Skeletal muscle cell (primary cell): Measurements from ENCODE around the gene CKLF.
A peak's percentile ranks its signal among the peaks of the same experiment; 100 is the strongest.
"Not testable (repeated sequence)": the region's sequence is repeated elsewhere in the genome, so short reads cannot be mapped to it uniquely, and the experiment has no call there.

Experiments
- DNase-seq: peaks from one replicate; pipeline ENCODE4 v3.0.0-alpha.2; 2010; ENCODE audit warnings: low read depth
- H3K4me3 ChIP-seq: 2 replicates; pipeline ENCODE4 v1.5.1; 2011; ENCODE audit warnings: low read depth, mild to moderate bottlenecking, control low read depth, low read length, moderate library complexity

CKLF gene, protein sequence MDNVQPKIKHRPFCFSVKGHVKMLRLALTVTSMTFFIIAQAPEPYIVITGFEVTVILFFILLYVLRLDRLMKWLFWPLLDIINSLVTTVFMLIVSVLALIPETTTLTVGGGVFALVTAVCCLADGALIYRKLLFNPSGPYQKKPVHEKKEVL

DNA sequence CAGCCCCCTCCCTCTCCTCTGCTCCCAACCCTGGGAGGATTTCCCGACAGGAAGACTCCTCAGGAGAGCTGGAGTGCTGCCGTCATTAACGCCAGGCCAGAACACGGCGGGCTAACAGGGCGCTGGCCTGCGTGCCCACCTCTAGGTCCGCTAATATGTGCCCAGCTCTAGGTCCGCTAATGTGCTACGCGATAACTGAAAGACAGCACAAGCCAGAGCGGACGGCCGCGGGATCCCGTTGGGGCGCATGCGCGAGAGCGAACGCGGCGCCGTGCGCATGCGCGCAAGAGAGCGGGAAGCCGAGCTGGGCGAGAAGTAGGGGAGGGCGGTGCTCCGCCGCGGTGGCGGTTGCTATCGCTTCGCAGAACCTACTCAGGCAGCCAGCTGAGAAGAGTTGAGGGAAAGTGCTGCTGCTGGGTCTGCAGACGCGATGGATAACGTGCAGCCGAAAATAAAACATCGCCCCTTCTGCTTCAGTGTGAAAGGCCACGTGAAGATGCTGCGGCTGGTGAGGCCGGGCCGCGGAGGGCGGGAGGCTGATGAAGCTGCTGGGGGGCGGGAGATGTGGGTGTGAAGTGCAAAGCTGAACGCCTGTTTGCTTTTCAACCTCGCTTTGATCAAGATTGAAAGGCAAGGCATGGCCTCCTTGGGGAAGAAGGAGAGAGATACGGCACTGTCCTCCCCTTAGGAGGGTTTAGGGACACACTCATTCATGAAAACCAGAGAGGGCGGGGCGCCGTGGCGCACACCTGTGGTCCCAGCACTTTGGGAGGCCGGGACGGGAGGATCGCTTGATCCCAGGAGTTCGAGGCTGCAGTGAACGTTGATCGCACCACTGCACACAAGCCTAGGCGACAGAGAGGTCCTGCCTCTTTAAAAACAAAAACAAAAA, at the start of gene CKLF:
Gene CKLF (plus strand): TSS at position 291 of the 892 bp plus-strand sequence. CDS start 140 bp downstream, at position 431.
- peak; percentile 48 for DNase-seq
- H3K4me3 ChIP-seq, result peak within 1 kb of the TSS; percentile 65

DNA sequence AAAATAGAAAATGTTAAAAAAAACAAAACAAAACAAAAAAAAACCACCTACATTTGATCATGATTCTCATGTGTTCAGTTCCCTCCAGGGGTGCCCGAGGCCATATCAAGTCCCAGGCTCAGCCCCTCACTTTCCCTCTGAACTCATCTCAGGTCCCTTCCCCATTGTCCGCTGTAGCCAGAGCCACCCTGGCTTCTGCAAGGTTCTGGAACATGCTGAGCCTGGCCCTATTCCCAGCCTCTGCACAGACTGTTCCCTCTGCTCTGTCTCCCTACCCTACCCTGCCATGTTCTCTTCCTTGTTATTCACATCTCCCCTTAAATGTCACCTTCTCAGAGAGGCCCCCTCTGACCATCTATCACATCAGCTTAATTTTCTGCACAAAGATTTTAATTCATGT, 49.3 kb upstream of the CKLF start:
- DNase-seq, result no peak
- no peak overlapping the region for H3K4me3 ChIP-seq

DNA sequence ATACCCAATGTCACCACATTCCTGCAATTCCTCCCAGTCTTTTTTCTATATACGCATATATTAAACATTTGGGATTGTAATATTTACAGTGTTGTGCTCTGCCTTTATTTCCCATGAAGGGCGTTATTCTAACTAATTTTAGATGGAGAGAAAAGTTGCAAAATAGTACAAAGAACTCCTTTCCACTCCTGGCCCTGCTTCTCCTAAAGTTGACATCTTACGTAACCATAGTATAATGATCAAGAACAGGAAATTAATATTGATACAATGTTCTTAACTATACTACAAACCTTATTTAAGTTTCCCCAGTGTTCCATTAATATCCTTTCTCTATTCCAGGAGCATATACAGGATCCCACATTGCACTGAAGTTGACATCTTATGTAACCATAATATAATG, 48.8 kb upstream of the CKLF start:
- H3K4me3 ChIP-seq, result no peak overlapping the region

DNA sequence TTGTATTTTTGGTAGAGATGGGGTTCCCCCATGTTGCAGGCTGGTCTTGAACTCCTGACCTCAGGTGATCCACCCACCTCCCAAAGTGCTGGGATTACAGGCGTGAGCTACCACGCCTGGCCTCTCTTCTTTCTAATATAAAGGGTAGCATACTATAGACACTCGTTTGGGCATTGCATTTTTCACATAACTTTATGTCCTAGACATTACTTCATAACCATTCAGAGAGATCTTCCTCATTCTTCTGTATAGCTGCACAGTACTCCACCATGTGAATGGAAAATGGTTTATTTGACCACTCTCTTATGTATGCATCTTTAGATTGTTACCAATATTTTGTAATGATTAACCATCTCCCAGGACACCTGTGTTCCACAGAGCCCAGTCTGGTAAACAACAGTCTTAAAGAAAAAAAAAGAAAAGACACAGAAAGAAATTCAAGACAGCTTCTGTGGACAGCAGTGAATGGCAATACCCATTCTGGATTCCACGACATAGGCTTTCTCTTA, 44.6 kb upstream of the CKLF start:
- H3K4me3 ChIP-seq, result no peak overlapping the region
- no peak for DNase-seq

More for the DNA sequence above, 48.8 kb upstream of the CKLF start:
- no peak for DNase-seq

DNA sequence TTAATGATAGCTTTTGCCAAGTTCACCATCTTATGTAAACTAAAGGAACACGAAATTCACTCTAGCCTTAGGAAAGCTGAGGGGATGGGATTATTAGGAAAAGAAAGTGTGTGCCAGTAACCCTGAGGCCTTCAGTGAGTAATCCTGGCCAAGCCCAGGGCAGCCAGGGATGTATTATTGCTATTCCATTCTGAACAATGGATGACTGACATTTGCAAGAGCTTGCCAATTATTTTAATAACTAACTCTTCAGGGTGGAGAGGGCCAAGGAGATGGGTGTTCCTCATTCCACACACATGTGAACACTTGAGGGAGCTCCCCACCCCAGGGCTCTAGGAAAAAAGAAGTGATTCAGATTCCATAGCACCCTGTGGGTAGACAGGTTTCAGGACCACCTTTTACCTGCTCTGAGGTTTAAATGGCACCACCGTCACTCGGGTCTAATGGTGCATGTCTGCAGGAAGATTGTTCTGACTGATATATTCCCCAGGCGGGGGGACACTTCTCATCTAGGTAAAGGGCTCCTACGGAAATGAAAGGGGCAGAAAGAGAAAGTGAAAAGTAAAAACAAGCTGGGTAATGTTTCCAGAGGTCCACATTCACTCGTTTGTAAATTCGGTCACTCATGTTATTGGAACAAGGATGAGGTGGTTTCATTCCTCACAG, 44.0 kb upstream of the CKLF start:
- DNase-seq, result no peak
- H3K4me3 ChIP-seq, result no peak overlapping the region

DNA sequence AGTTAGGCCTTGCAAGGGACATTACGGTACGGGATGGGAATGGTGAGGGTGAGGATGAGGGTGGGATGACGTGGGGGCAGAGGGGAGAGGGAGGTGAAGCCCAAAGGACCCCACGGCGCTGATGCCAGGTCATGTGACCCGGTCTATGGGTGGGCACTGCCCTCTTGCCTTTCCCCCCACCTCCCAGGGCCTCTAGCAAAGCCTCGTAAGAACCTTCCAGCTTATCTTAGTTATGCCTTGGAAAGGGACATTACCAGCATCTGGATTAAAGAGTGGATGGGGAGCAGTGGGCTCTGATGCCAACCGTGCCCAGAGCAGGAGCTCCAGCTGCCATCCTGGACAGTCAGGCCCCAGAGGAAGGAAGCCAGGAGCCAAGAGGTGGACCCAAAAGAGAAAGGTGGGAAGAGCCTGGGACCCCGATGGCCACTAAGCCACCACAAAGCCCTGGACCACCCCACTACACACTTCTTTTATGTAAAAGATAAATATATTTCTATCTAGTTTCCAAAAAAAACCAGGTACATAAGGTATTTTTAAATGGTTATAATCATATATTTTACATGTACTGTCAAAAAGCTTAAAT, 43.4 kb upstream of the CKLF start:
- no peak overlapping the region for H3K4me3 ChIP-seq
- DNase-seq, result no peak

DNA sequence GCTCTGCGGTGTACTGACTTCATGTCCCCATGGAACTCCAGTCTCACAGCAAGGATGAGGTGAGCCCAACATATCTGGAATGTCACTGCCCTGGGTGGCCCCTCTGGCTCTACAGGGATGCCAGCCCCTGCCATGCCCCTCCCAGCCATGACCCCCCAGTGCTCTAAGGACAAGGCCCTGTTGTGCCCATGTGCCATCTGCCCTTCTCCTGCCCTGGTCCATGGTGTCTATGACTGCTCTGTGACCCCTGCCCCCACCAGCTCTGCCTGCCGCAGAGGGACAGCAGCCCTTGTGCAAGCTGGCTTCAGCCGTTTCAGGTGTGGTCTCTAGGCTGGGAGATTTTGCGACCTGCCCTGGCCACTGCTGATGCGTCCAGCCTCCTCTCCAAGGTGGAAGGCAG, 42.8 kb upstream of the CKLF start:
- DNase-seq, result no peak
- H3K4me3 ChIP-seq, result no peak overlapping the region

DNA sequence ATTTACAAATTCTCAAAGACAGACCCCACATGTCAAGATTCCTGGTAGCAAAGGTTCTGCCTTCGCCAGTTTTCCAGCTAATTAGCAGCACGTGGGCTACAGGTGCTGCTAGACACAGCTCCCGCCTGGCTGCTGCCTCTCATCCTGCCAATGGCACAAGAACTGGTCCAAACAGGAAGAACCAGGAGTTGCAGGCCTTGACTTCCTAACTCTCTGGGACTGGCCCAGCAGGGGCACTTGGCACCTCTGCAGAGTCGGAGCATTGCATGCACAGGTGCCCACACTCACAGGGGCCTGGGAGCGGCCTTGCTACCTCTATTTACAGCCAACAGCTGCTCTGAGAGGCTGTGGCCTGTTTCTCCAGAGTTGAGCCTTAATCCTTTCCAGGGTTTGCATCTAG, 42.1 kb upstream of the CKLF start:
- no peak for DNase-seq
- no peak overlapping the region for H3K4me3 ChIP-seq

DNA sequence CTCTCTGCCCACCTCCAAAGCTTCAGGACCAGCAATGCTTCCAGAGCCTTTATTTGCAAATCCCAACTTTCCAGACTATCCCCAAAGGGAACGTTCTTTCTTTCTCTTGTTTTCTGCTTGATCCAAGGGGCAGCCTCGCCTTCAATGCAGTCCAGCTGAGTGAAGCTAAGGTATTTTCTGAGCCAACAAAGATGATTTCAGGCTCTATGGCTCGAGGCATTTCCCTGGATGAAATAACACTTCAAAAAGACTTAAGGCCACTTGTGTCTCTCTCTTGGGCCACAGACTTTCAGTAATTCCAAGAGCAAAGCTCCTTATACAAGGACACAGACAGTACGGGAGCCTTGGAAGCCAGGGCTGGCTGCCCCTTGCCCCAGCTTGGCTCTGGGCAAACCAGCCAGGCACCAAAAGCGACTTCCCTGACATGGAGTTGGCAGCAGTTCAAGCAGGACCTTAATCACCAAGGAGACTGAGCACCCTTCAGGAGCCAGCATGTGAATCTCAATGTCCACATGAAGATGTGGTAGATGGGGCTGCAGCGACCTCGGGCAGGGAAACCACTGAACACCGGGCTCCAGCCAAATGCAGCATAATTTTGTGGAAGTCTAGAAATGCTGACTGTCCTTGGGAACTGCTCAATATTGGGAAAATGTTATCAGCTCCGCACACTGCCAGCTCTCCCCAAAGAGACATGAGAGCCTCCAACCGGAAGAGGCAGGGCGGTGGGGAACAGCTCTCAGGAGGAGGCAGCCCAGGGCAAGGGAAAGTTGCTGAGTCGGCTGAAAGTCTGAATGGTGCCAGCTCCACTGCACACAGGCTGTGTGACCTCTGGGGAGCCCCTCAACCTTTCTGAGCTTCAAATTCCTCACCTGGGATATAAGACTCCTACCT, 41.4 kb upstream of the CKLF start:
- H3K4me3 ChIP-seq, result no peak overlapping the region
- DNase-seq, result no peak

DNA sequence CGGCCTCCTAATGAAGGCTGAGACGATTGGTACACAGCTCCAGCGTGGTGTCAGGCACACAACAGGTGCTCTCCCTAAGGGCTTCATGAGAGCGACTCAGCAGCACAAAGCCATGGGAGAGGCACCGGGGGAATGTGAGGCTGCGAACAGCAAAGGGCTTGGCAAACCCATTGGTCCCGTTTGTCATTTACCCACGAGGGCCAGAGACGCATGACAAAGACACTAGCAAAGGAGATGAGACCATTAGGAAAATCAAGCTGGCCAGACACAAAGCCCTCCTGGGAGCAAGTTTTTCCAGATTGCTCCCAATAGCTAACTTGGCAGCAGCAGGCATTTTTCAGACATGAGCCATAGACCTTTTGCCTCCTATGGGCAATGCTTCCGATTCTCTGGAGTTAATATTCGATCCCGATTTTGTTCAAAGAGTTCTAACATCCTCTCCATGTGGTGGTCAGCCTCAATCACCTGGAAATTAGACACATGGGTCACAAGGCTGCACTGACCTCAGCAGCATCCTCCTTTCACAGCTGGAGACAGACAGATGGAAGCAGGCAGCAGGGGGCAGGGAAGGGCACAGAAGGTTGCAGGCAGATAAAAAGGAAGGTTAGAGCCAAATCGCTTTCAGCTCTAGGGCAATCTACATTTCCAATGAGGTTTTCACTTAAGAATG, 40.6 kb upstream of the CKLF start:
- H3K4me3 ChIP-seq, result no peak overlapping the region
- DNase-seq, result no peak

DNA sequence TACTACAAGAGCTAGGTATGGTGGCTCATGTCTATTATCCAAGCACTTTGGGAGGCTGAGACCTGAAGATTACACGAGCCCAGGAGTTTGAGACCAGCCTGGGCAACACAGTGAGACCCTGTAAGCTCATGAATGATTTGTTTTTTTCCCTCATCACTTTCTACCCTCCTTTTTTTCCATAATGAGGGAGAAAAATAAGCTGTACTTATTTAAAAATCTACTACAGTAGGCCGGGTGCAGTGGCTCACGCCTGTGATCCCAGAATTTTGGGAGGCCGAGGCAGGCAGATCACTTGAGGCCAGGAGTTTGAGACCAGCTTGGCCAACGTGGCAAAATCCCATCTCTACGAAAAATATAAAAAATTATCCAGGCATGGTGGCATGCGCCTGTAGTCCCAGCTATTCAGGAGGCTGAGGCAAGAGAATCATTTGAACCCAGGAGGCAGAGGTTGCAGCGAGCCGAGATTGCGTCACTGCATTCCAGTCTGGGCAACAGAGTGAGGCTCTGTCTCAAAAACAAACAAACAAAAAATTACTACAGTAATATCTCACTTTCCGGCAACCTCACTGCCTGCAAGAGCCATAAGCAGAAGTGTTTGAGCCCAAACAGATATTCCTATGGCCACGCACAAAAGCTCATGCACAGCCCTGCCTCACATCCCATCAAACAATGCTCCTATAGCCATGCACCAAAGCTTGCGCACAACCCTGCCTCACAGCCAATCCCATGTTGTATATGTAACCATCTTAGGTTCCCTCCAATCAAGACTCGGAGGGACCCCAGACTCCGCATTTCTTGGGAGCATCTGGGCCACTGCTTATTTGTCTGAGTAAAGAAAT, 39.9 kb upstream of the CKLF start:
- no peak for DNase-seq
- H3K4me3 ChIP-seq, result no peak overlapping the region

DNA sequence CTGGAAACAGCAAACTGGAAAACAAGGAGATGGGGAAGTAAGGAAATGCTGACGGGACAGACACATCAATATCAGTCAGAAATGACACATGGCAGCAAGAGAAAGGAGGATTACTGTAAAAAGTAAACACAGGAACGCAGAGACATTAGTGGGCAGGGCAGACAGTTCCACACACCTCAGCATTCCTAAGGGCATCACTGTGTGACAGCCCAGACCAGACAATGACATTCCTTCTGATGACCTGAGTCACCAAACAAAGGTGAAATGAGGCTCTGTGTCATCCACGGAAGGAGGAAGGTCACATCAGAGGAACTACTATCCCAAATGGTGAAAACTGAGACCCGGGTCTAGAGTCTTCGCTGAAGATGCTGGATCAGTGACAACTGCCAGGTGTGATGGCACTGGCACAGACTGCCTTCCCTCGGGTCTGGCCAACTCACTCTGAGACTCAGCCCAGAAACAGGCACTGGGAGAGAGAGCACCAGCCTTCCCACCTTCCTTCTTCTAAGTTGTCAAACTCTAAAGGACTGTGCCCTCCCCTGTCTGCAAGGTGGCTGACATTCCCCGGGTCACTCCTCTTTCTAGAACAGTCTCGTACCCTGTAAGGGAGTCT, 39.2 kb upstream of the CKLF start:
- DNase-seq, result no peak
- no peak overlapping the region for H3K4me3 ChIP-seq

DNA sequence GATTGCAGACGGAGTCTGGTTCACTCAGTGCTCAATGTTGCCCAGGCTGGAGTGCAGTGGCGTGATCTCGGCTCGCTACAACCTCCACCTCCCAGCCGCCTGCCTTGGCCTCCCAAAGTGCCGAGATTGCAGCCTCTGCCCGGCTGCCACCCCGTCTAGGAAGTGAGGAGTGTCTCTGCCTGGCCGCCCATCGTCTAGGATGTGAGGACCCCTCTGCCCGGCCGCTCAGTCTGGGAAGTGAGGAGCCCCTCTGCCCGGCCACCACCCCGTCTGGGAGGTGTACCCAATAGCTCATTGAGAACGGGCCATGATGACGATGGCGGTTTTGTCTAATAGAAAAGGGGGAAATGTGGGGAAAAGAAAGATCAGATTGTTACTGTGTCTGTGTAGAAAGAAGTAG, 38.0 kb upstream of the CKLF start:
- DNase-seq, H3K4me3 ChIP-seq: not testable (repeated sequence)

DNA sequence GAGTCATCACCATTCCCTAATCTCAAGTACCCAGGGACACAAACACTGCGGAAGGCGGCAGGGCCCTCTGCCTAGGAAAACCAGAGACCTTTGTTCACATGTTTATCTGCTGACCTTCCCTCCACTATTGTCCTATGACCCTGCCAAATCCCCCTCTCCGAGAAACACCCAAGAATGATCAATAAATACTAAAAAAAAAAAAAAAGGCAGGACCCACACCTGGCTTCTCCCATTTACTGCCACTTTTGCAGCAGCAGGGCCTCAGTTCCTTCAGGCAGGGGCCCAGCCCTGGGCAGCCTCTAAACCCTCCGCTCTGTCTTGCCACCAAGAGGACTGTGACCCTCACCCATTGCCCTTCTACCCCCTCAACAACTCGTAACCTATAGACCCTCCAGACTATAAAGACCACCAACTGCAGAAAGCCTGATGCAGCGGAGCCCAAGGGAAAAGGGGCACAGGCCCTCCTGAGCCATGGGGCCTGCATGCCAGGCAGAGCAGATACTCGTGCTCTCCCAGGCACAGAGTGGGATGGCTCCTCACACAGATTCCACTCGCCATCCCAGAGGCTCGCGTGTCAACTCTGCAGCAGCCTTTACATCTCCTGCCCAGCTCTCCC, 37.3 kb upstream of the CKLF start:
- not testable (repeated sequence) for H3K4me3 ChIP-seq, DNase-seq

DNA sequence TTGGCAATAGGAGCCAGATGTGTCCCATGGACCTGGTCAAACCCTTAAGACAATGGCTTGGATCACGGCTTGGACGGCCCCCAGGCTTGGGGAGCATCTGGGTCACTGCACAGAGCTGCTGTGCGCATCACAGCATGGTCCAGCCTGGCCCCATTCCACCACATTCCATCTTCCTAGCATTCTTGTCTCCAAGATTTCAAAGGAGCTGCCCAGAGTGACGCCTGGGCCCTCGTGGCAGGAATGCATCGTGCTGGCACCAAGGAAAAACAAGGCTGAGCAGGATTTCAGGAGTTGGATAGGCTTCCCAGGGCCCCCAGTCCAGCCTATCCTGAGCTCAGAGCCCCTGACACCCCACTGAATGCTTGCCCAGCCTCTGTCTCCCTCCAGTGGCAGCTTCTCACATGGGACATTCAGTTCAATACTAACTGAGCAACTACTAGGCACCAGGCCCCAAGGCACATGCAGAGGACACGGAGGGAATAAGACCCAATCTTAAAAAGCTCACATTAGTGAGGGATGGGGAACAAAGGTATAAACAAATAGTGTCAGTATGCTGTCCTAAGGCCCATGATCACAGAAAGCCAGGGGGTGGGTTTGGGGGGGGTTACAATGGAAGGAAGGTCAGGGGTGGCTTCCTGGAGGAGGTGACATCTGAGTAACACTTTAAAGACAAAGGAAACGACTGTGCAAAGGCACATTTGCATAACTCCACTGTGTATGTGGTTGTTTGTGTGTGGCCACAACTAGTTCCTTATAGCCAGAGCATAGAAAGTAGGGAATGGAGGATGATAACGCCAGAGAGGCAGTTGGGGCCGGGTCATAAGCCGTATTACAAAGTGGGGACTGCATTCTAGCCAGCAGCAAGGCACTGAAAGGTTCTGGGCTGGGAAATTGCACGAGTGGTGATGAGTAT, 36.5 kb upstream of the CKLF start:
- no peak overlapping the region for H3K4me3 ChIP-seq
- no peak for DNase-seq

DNA sequence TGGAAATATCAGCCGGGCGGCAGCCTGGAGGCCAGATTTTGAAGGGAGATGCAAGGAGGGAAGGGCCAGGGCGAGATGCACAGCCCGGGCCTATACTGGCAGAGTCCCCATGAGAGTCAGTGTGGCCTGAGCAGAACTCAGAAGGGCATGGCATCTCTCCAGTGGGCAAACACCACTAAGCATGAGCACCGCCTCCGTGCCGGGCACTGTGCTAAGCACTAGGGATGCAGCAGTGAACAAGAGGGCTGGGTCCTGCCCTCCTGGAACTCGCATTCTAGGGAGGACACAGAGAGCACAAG, 35.9 kb upstream of the CKLF start:
- no peak for DNase-seq
- no peak overlapping the region for H3K4me3 ChIP-seq
